Measurements from ENCODE around the gene SNCG.
"Not testable (repeated sequence)": the region's sequence is repeated elsewhere in the genome, so short reads cannot be mapped to it uniquely, and the experiment has no call there.

SNCG gene

GRCh38 chr10:86978457-86978856, 20.1 kb downstream of the SNCG start:
- not testable (repeated sequence) for DNase-seq (ENCODE audit: low read depth)

GRCh38 chr10:86979296-86979818, 21.0 kb downstream of the SNCG start:
- no peak for DNase-seq (ENCODE audit: low read depth)

- DNase-seq (ENCODE audit: low read depth): no peak
These were observed 21.6 kb downstream of the SNCG start for GRCh38 chr10:86979977-86980448.

GRCh38 chr10:86981020-86981419, 22.6 kb downstream of the SNCG start:
- not testable (repeated sequence) for DNase-seq (ENCODE audit: low read depth)

GRCh38 chr10:86981716-86982115, 23.3 kb downstream of the SNCG start:
- no peak for DNase-seq (ENCODE audit: low read depth)

GRCh38 chr10:86984498-86984897, 26.1 kb downstream of the SNCG start:
- not testable (repeated sequence) for DNase-seq (ENCODE audit: low read depth)

GRCh38 chr10:86988520-86988919, 30.1 kb downstream of the SNCG start:
- no peak for DNase-seq (ENCODE audit: low read depth)

- not testable (repeated sequence) for DNase-seq (ENCODE audit: low read depth)
These were observed 33.0 kb downstream of the SNCG start for GRCh38 chr10:86991362-86991761.

GRCh38 chr10:86992456-86992855, 34.1 kb downstream of the SNCG start:
- DNase-seq (ENCODE audit: low read depth): no peak

GRCh38 chr10:86992929-86993328, 34.5 kb downstream of the SNCG start:
- DNase-seq (ENCODE audit: low read depth): no peak

GRCh38 chr10:86999802-87000403, 41.5 kb downstream of the SNCG start:
- DNase-seq (ENCODE audit: low read depth): not testable (repeated sequence)

- DNase-seq (ENCODE audit: low read depth): no peak
These were observed 42.1 kb downstream of the SNCG start for GRCh38 chr10:87000491-87000890.

GRCh38 chr10:87007124-87007523, 48.7 kb downstream of the SNCG start:
- not testable (repeated sequence) for DNase-seq (ENCODE audit: low read depth)

- DNase-seq (ENCODE audit: low read depth): not testable (repeated sequence)
These were observed 49.3 kb downstream of the SNCG start for GRCh38 chr10:87007674-87008073.

- DNase-seq (ENCODE audit: low read depth): not testable (repeated sequence)
These were observed 49.9 kb downstream of the SNCG start for GRCh38 chr10:87008303-87008702.

- DNase-seq (ENCODE audit: low read depth): not testable (repeated sequence)
These were observed 50.8 kb downstream of the SNCG start for GRCh38 chr10:87009134-87009696.

All from activated T-helper 1 cell treated with Interleukin-2 at 50 U/mL for 16 hours (primary cell).